RKO (cell line): ENCODE measurements around the gene ANKRD49.
"Not testable (repeated sequence)": the region's sequence is repeated elsewhere in the genome, so short reads cannot be mapped to it uniquely, and the experiment has no call there.

Experiments
- DNase-seq: peaks from one replicate; pipeline ENCODE4 v3.0.0-alpha.2; 2016; ENCODE audit warnings: low spot score

Gene ANKRD49

DNA sequence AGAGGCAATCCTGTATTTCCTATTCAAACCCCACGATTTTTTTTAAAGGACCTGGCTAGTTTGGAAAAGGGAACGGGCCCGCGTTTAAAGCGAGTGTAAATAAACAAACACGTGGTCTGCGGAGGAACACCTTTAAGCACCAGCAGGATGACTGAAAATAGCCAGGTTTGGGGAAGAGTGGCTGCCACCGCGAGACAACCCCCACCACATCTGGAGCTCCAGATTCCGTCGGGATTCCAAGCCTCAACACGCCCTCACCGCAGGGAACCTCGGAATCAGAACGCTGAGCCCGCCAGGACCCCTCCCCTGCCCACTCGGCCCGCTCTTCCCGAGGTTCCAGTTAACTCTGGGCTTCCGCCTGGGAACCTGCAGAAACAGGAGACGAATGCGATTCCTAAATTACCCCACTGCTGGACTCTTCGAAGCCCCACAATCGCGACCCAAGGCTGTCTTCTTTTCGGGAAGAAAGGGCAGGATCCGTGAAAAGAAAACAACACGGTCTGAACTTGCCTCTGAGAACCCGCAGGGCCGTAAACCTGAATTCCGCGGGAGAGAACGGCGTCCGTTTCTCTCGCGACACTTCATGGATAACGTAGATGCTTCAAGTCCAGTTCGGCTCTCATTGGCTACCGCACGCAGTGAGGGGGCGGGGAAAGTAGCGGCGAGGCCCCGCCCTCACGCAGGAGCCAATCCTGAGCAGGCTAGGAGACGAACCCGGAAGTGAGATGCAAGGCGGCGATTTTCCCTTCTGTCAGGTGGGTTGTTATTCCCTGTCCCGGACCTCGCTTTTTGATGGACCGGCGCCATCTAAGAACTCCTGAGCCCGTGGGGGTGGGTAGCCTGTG is at the start of gene ANKRD49, which contains the start of gene MRE11:
ANKRD49 (plus strand) TSS at position 704 of the 845 bp plus-strand sequence. CDS start 2,710 bp downstream, outside the sequence.
MRE11 (minus strand) TSS at position 564 of the 845 bp plus-strand sequence. CDS start 1,043 bp downstream, outside the sequence.
- DNase-seq, result peak; percentile 97

DNA sequence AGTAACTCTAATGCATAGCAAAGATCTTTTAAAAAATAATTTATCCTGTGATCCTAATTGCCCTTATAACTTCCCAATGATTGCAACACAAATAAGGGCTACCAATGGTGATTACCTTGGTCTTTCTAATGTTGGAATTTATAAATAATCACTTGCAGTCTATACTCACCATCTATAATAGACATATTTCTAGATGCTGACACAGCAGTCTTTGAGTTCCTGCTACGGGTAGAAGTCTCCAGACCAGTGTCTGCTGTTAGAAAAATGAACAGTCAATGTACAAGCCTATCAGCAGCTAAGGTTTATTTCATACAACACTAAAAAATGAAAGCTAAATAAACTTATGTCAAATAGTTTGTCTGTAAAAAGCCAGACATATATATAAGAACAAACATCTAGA is 48.1 kb upstream of the ANKRD49 start:
- DNase-seq, result no peak

- no peak for DNase-seq
These were observed 46.6 kb upstream of the ANKRD49 start for GRCh38 chr11:94447149-94447548.

- no peak for DNase-seq
These were observed 44.8 kb upstream of the ANKRD49 start for GRCh38 chr11:94449029-94449428.

DNA sequence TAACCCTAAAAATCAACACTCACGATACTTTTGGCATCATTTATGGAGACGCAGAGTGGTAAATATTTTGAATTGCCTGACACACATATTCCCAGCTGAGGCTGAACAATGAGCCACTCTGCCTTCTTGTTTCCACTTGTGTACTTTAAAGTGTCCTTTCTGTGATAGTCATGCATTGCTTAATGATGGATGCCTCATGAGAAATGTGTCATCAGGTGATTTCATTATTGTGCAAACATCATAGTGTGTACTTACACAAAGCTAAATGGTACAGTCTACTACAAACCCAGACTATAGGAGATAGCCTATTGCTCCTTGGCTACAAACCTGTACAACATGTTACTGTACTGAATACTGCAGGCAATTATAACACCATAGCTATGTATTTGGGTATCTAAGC is 44.3 kb upstream of the ANKRD49 start:
- peak; percentile 89 for DNase-seq

GRCh38 chr11:94450048-94450447 is 43.7 kb upstream of the ANKRD49 start:
- DNase-seq, result no peak

- DNase-seq, result no peak
These were observed 40.8 kb upstream of the ANKRD49 start for GRCh38 chr11:94452988-94453387.

DNA sequence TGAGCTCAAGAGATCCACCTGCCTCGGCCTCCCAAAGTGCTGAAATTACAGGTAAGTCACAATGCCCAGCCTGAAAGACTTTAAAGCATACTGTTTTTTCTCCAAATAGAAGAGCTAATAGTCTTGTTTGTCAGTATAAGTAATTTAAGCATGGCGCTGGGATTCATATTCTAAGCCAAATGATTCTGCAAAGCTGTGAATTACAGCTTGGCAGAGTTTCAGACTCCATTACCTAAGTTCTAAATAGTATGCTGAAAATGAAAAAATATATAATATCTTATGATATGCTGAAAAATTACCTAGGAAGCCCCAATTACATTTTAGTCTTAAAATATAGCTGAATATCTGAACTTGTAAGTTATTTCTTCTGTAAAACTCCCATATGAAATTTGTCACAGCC is 39.5 kb upstream of the ANKRD49 start:
- DNase-seq, result no peak

DNA sequence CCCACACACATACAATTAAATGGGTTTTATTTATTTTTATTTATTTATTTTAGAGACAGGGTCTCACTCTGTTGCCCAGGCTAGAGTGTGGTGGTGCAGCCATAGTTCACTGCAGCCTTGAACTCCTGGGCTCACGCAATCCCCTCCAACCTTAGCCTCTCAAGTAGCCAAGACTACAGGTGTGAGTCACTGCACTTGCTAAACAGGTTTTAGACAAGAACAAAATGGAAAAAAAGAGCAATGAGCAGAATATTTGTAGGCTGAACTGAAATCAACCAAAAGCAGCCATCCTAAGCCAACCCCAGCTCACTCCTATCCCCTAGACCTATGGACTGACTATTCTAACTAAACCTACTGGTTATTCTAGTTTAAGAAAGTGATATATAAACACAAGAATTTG is 37.9 kb upstream of the ANKRD49 start:
- DNase-seq, result no peak

DNA sequence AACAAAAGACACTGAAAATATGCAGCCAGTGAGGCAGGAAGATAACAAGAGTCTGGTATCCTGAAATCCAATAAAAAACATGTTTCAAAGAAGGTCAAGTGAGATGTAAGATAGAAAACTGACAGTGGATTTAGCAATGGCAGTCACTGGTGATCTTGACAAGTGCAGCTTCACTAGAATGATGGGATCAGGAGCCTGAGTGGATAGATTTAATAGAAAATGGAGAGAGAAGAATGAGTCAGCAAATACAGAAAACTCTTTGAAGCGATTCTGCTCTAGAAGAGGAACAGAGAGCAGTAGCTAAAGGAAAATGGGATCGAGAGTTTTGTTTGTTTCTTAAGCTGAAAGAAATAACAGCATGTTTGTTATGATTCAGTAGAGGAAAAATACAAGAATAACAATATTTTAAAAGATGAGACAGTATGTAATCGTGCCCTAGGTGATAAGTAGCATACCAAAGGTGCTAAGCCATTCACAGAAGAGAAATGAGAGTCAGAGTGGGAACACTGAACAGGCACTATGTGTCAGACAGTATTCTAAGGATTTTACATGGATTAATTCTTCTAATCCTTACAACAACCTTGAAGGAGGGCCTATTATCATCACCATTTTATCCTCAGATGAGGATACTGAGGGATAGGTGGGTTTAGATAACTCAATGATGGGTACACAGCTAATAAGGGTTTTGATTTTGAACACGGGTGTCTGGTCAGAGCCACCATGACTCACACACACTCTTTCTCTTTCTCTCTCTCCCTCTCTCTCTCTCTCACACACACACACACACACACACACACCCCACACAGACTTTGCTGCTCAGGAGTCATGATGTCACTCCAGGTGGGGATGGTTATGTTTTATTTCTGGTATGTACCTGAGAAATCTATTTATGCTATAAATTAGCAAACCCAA is 36.4 kb upstream of the ANKRD49 start:
- no peak for DNase-seq

DNA sequence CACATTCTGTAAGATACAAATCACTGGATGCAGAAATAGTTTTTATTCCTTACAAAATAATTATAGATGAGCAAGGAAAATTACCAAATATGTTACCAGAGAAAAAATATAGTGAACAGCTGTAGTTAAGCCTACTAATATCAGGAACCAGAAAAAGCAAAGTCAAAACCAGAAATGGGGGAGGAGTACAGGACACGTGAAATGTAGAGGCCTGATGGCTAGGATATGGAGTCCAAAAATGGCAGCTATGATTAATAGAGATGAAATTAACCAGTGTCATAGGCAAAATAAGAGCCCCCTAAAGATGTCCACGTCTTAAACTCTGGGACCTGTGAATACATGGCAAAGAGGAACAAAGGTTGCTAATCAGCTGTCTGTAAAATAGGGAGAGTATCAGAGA is 34.2 kb upstream of the ANKRD49 start:
- no peak for DNase-seq

- no peak for DNase-seq
These were observed 24.4 kb upstream of the ANKRD49 start for GRCh38 chr11:94469416-94469815.

DNA sequence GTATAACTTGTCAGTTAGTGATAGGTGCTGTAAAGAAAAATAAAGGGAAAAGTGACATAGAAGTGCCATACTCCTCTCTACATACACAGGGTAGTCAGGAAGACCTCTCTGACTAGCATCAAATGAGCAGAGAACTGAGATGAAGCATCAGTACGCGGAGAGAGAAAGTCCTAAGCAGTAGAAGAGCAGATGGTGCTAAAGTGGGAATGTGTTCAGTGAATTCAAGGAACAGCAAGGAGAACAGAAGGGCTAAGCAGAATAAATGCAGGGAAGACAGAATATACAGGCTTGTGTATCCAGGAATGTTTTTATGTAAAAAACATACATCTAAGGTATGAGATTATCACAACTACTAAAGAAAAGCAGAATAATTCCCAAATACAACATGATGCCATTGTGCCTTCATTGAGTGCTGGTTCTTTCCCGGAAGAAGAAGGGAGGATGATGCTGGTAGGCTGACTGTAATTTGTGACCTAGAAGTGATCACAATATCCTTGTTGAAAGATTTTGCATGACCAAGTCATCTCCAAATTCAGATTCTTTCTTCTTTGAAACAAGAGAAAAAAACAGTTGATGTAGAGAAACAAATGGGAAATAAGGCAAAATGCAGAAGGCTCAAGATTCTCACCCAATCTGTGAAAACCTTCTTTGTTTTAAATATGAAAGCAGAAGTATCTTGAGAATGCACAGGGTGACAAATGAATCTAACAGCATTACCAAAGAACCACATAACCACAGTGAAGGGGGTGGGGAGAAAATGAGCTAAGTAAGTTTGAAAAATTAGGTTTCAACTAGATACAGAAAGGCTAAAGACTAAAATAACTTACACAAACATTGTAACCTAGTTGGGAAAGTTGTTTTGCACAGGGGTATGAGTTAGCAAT is 20.6 kb upstream of the ANKRD49 start:
- DNase-seq, result no peak

DNA sequence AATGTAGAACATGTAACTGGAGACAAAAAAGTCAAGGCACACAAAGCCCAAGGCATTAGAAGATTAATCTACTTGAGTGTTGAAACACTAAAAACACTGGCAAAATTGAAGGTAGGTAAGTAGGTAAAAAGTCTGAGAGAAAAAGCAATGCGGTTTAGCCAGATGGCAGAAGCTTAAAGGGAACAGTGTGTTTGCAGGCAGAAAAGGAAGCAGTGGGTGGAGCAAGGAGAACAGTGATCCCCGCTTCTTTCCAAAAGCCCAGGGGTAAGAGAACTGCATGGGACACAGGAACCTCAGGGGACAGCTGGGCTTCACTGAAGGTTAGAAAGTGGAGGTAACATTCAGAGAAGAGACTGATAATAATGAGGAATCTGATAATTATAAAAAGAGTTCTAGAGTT is 16.2 kb upstream of the ANKRD49 start:
- DNase-seq, result no peak

DNA sequence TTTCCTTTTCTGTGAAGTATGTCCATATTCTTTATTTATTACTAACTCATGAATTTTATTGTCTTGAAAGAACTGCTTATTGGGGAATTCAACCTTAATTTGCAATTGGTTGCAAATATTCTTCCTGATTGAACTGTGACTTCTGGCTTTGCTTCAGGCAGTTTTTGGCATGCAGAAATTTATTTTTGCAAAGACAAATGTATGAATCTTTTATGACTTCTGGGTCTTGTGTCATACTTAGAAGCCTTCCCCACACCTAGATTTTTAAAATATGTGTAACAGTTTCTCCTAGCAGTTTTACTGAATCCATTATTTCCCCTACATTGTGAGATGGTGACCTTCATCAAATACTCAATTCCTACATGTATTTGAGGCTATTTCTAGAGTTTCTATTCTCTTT is 12.4 kb upstream of the ANKRD49 start:
- no peak for DNase-seq

DNA sequence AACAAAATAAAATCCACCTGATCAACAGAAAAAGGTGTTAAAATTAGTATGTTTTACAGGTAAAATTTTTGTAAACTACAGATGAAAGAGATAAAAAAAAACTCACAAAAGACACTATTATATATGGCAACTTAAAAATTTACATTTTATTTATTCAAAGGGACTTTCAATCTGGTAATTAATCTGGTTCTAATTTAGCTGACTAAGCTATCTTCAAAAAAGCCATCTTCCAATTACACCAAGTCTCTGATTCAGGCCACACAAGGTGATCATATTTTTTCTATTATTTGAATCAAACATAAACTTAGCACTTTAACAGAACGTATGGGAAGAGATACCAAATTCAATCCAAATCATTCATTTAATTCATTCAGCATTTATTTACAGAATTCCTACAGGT is 7.7 kb upstream of the ANKRD49 start:
- no peak for DNase-seq

DNA sequence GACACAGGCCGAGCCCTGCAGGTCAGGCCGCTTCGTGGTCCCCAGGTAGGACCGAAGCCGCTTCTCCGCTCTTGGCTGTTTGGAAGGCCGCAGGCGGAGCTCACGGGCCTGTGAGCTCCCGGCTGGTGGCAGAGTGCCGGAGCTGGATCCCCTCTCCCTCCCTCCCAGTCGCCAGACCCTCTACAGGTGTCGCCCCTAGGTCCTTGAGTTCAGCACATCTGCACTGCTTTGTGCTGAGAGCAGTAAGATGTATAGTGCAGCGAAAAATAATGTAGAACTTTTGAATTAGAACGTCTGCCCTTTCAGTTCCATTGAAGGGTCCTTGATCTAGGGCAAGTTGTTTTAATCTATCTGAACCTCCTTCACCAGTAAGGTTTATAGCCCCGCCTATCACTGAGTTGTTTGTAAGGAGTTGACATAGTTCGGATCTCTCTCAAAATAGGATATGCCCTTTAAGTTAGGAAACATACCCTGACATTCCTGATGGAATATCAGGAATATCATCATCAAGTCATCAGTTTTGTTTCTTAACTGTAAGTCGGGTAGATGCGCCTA is 419 bp downstream of the ANKRD49 start:
- peak; percentile 27 for DNase-seq

DNA sequence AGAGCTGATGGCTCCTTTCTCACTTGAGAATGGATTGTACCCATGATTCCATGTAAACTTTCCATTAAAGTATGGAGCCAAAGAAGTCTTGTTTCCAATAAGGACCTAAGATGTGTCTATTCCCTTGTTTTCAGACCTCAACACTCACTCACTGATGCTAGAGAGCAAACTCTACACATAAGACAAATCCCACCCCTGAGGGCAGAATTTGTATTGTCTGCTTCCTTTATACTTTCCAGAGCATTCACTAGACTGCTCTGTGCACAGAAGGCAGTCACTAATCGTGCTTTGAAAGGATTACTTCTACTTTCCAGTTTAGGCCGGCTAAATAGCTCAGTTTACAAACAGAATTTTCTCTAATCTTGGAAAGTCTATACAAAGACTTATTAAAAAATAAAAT is 6.4 kb downstream of the ANKRD49 start:
- DNase-seq, result no peak

DNA sequence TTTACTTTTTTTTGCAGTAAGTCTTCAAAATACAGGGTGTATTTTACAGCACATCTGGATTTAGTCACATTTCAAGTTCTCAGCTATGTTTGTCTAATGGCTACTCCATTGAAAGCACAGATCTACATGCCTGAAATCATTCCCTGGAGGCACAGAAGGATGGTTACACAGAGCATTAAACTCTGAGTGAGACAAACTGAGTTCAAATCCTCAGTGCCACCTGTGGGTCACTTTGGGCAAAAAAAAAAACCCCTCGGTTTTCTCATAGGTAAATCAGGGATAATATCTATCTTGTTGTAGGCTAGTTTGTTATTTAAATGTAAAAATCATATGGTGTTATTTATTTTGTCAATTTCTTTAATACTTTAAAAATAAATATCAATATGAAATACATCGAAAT is 7.7 kb downstream of the ANKRD49 start:
- DNase-seq, result no peak

DNA sequence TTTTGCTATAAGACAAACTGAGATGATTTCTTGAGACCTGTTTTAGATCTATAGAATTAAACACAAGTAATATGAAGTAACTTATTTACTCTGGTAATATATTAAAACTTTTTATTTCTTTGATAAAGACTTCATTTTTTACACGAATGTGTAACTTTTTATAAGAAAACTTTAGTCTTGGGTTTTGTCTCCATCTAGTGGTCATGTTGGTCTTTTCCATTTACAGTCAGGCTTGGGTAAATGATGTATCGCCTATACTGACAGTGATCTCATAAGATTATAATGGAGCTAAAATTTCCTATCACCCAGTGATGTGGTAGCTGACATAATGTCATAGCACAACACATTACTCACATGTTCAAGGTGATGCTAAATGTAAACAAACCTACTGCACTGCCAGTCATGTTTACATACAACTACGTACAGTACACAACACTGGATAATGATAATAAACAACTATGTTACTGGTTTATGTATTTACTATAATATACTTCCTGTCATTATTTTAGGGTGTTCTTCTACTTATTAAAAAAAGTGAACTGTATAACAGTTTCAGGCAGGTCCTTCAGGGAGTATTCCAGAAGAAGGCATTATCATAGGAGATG is 11.0 kb downstream of the ANKRD49 start:
- peak; percentile 79 for DNase-seq

GRCh38 chr11:94506513-94506912 is 12.7 kb downstream of the ANKRD49 start:
- DNase-seq, result not testable (repeated sequence)
